HepG2 (cell line): ENCODE data around the gene DACH2. TPM values are rescaled to one million over a fixed set of nuclear protein-coding genes. Genes with fewer than 3 reads are reported as not detected.

ENCODE experiments used
- ATAC-seq: fragments of 200-7000 bp; cut with Tn5 transposase; 3 replicates; pipeline ENCODE4 v1.9.1; 2020; ENCODE audit warnings: mild to moderate bottlenecking, moderate library complexity
- BruUV-seq: library from RNA; stranded (reverse); fragments of 400-500 nt; replicated peaks from 2 replicates; lab custom pipeline; 2021; lab: Mats Ljungman, UMichigan
- CTCF ChIA-PET: fragments of 300-600 bp; formaldehyde crosslinking; extraction: SDS; loops from one replicate; lab custom pipeline; 2021; ENCODE audit warnings: low total read pairs, inconsistent platforms, low intra/inter-chr PET ratio; lab: Yijun Ruan, JAX
- POLR2A ChIA-PET: fragments of 350-600 bp; sonication (Branson Sonifier 250); formaldehyde crosslinking; loops from one replicate; lab custom pipeline; 2020; ENCODE audit warnings: antibody characterized with exemption, inconsistent platforms; lab: Yijun Ruan, JAX
- DNase-seq: peaks from one replicate; pipeline ENCODE4 v3.0.0-alpha.2; 2015; ENCODE audit warnings: low spot score
- FAIRE-seq: peaks from 3 replicates; lab custom pipeline; 2011; peaks lifted over from hg19 to GRCh38; lab: Jason Lieb, UNC
- H2AFZ ChIP-seq: one replicate; pipeline ENCODE4 v1.6.1; 2011; ENCODE audit warnings: low read length, inconsistent platforms
- H3K27ac ChIP-seq: fragments of 300-600 bp; 3 replicates; pipeline ENCODE4 v1.8.0; 2011; ENCODE audit warnings: mixed run types, mild to moderate bottlenecking, mixed read lengths, low read length, inconsistent platforms; ENCODE audit not compliant: insufficient read depth; ENCODE audit errors: extremely low read length
- H3K27me3 ChIP-seq, 2 experiments: fragments of 200-600 bp in 1 of 2; 2 replicates in 1 of 2; 3 replicates in 1 of 2; pipeline versions ENCODE4 v1.6.0 to v1.8.0; 2011; ENCODE audit warnings: low read length in 2 of 2, mild to moderate bottlenecking in 2 of 2, moderate library complexity in 2 of 2, inconsistent platforms in 1 of 2; ENCODE audit not compliant: insufficient read depth in 2 of 2, control insufficient read depth in 1 of 2
- H3K36me3 ChIP-seq, 2 experiments: fragments of 200-600 bp in 1 of 2; replicated peaks in 1 of 2; 2 replicates in 1 of 2; 3 replicates in 1 of 2; pipeline versions ENCODE4 v1.5.1 to v1.8.0; 2011; ENCODE audit warnings: low read length in 2 of 2, inconsistent platforms in 1 of 2; ENCODE audit not compliant: insufficient read depth in 2 of 2, control insufficient read depth in 1 of 2
- H3K4me1 ChIP-seq: 2 replicates; pipeline ENCODE4 v1.5.1; 2012; ENCODE audit warnings: low read length, inconsistent platforms; ENCODE audit not compliant: insufficient read depth
- H3K4me2 ChIP-seq: 2 replicates; pipeline ENCODE4 v1.6.0; 2011; ENCODE audit warnings: low read depth, low read length, inconsistent platforms
- H3K4me3 ChIP-seq, 3 experiments: fragments of 200-600 bp in 1 of 3; sonication (generic), shearing (Covaris generic) in 1 of 3; replicated peaks in 1 of 3; 2 replicates each; pipeline ENCODE4 v1.5.1; 2011 to 2016; ENCODE audit warnings: low read length in 3 of 3, inconsistent platforms in 2 of 3, low read depth in 2 of 3, mild to moderate bottlenecking in 2 of 3, control low read depth in 1 of 3, mixed read lengths in 1 of 3; ENCODE audit not compliant: insufficient read depth in 1 of 3
- H3K79me2 ChIP-seq: one replicate; pipeline ENCODE4 v1.6.1; 2011; ENCODE audit warnings: low read length, inconsistent platforms; ENCODE audit not compliant: insufficient read depth
- H3K9ac ChIP-seq: 2 replicates; pipeline ENCODE4 v1.6.0; 2011; ENCODE audit warnings: mild to moderate bottlenecking, low read depth, low read length, inconsistent platforms; ENCODE audit not compliant: insufficient read depth
- H3K9me3 ChIP-seq: 2 replicates; pipeline ENCODE4 v1.5.1; 2012; ENCODE audit warnings: mild to moderate bottlenecking, low read length
- H4K20me1 ChIP-seq: 2 replicates; pipeline ENCODE4 v1.6.0; 2011; ENCODE audit warnings: inconsistent platforms, mild to moderate bottlenecking, low read length, moderate library complexity; ENCODE audit not compliant: insufficient read depth
- CBFB ChIP-seq: sonication (generic); formaldehyde crosslinking; IDR thresholded peaks from 2 replicates; pipeline ENCODE4 v1.4.0; 2020; ENCODE audit warnings: missing genetic modification reagents
- HDAC2 ChIP-seq: sonication (generic); formaldehyde crosslinking; IDR thresholded peaks from 2 replicates; pipeline ENCODE4 v1.4.0; 2020; ENCODE audit warnings: missing genetic modification reagents
- MTA1 ChIP-seq: sonication (generic); formaldehyde crosslinking; IDR thresholded peaks from 2 replicates; pipeline ENCODE4 v1.4.0; 2020; ENCODE audit warnings: missing genetic modification reagents, mild to moderate bottlenecking, borderline replicate concordance
- NFKB2 ChIP-seq: sonication (generic); formaldehyde crosslinking; IDR thresholded peaks from 2 replicates; pipeline ENCODE4 v1.4.0; 2020; ENCODE audit warnings: missing genetic modification reagents, borderline replicate concordance
- NR2F1 ChIP-seq, 2 experiments: fragments of 450-650 bp in 1 of 2; formaldehyde crosslinking in 1 of 2; IDR thresholded peaks; 2 replicates each; pipeline versions ENCODE4 v1.5.0 to v1.6.1; 2016 to 2020; ENCODE audit warnings: mild to moderate bottlenecking in 1 of 2, missing compliant biosample characterization in 1 of 2, missing genetic modification reagents in 1 of 2, moderate library complexity in 1 of 2
- SOX6 ChIP-seq, 2 experiments: fragments of 450-650 bp in 1 of 2; sonication (generic) in 1 of 2; formaldehyde crosslinking in 1 of 2; IDR thresholded peaks; 2 replicates each; pipeline versions ENCODE4 v1.4.0 to v1.6.1; 2017 to 2020; ENCODE audit warnings: antibody characterized with exemption in 1 of 2, mild to moderate bottlenecking in 1 of 2, missing genetic modification reagents in 1 of 2
- ZNF501 ChIP-seq: sonication (generic); formaldehyde crosslinking; IDR thresholded peaks from 2 replicates; pipeline ENCODE4 v1.5.1; 2020; ENCODE audit warnings: mild to moderate bottlenecking, moderate library complexity, missing genetic modification reagents
- ZNF878 ChIP-seq: sonication (generic); formaldehyde crosslinking; IDR thresholded peaks from 2 replicates; pipeline ENCODE4 v1.8.1; 2023; ENCODE audit warnings: mild to moderate bottlenecking, missing genetic modification reagents, moderate library complexity
- WGBS: methylation state at CpG from one replicate; pipeline ENCODE4 v1.1.6; 2017; ENCODE audit warnings: low lambda C conversion rate; 5-methylcytosine and 5-hydroxymethylcytosine counted together
- in situ Hi-C: cut with HindIII; loops from 2 replicates; pipeline ENCODE4 v1.10.0; 2017; ENCODE audit warnings: low pct_unique_long_range_greater_than_20kb; ENCODE audit not compliant: extremely low pct_ligation_motif_present
- intact Hi-C: fragments of 100-400 bp; cut with micrococcal nuclease; formaldehyde crosslinking; loops from one replicate; pipeline ENCODE4 v1.10.0; 2022; ENCODE audit not compliant: unreplicated experiment
- polyA plus RNA-seq, 8 experiments: library from polyadenylated mRNA; depleted of rRNA in 3 of 8; stranded (reverse) in 7 of 8; unstranded in 1 of 8; fragments of >200 nt; fragmentation: Illumina TruSeq in 4 of 8; extraction: Trizol in 4 of 8; gene quantifications; 2 replicates each; pipeline versions ENCODE4 v1.2.1 to v1.2.3, GENCODE V29; 2011 to 2016; ENCODE audit warnings: low read depth in 4 of 8, missing spikeins in 1 of 8, mixed read lengths in 1 of 8; ENCODE audit not compliant: insufficient read depth in 1 of 8
- total RNA-seq, 5 experiments: library from RNA; depleted of rRNA; stranded (reverse); fragments of >200 nt; fragmentation: Illumina TruSeq; extraction: Trizol; gene quantifications; 2 replicates each; pipeline ENCODE4 v1.2.3, GENCODE V29; 2016; ENCODE audit warnings: low read depth in 1 of 5
- TF ChIP-seq, protein P1 (sequence below): sonication (generic); formaldehyde crosslinking; conservative IDR thresholded peaks from 2 replicates; pipeline ENCODE4 v1.4.0; 2020; ENCODE audit warnings: missing genetic modification reagents

DACH2 gene
- total and polyA plus RNA-seq, 2 of the 13 experiments (the other 11 are each of a cell fraction or from before 2014, with no cell fraction given), result not detected

DNA sequence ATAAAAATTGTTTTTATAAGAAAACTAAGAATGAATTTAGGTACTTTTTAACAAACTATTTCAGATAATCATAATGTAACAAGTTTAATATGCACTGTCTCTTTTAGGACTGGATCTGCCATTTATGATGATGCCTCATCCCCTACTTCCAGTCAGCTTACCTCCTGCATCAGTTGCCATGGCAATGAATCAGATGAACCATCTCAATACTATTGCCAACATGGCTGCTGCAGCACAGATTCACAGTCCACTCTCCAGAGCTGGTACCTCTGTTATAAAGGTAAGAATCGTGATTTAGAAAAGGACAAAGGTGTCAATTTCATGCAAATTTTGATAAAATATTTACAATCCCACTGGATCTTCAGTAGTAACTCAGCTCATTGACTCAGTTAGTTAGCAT, 566.2 kb downstream of the DACH2 start:
- Histone ChIP-seq H3K27ac (no peak overlapping the region), H3K79me2 (no peaks in the 10 kb centered on the region), H3K4me3 (no peak overlapping the region), H4K20me1 (no peaks in the 10 kb centered on the region), H3K4me1 (no peaks in the 10 kb centered on the region), H2AFZ (no peak overlapping the region), H3K9ac (no peak overlapping the region), H3K27me3 (no peaks in the 10 kb centered on the region), H3K36me3 (no peaks in the 10 kb centered on the region), H3K9me3 (no peaks in the 10 kb centered on the region), H3K4me2 (no peak overlapping the region)
- WGBS, result no CpG with 5 or more reads among the region's 1 CpG
- in situ Hi-C loops, result no loop called here
- intact Hi-C loops, result no loop called here
- BruUV-seq, result no TSS peak
- TF ChIP-seq SOX6 (IDR thresholded peaks at IDR 0.05), result no peak
- no peak for TF ChIP-seq SOX6 (CRISPR knock-in tag; IDR thresholded peaks at IDR 0.05)
- no peak for TF ChIP-seq MTA1
- TF ChIP-seq, protein P1, sequence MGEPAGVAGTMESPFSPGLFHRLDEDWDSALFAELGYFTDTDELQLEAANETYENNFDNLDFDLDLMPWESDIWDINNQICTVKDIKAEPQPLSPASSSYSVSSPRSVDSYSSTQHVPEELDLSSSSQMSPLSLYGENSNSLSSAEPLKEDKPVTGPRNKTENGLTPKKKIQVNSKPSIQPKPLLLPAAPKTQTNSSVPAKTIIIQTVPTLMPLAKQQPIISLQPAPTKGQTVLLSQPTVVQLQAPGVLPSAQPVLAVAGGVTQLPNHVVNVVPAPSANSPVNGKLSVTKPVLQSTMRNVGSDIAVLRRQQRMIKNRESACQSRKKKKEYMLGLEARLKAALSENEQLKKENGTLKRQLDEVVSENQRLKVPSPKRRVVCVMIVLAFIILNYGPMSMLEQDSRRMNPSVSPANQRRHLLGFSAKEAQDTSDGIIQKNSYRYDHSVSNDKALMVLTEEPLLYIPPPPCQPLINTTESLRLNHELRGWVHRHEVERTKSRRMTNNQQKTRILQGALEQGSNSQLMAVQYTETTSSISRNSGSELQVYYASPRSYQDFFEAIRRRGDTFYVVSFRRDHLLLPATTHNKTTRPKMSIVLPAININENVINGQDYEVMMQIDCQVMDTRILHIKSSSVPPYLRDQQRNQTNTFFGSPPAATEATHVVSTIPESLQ (CRISPR knock-in tag), result no peak
- TF ChIP-seq CBFB (CRISPR knock-in tag), result no peak
- TF ChIP-seq NFKB2 (CRISPR knock-in tag), result no peak
- TF ChIP-seq ZNF501, result no peak
- TF ChIP-seq ZNF878 (CRISPR knock-in tag), result no peak
- TF ChIP-seq NR2F1 (CRISPR knock-in tag; IDR thresholded peaks at IDR 0.05), result no peak
- TF ChIP-seq HDAC2 (CRISPR knock-in tag), result no peak
- ATAC-seq (no peak), FAIRE-seq (no peak), DNase-seq (no peak)
- ChIA-PET POLR2A (no interaction called here), CTCF (no interaction called here)
